ENCODE data around the gene ZNF827. TPM values are rescaled to one million over a fixed set of nuclear protein-coding genes. Genes with fewer than 3 reads are reported as not detected.

The ZNF827 gene
- total RNA-seq, 1 experiment from 2014 or later, result 10.8 TPM

GRCh38 chr4:145716200-145716599 is 222.4 kb downstream of the ZNF827 start:
- no peak for DNase-seq (ENCODE audit: low spot score)

DNA sequence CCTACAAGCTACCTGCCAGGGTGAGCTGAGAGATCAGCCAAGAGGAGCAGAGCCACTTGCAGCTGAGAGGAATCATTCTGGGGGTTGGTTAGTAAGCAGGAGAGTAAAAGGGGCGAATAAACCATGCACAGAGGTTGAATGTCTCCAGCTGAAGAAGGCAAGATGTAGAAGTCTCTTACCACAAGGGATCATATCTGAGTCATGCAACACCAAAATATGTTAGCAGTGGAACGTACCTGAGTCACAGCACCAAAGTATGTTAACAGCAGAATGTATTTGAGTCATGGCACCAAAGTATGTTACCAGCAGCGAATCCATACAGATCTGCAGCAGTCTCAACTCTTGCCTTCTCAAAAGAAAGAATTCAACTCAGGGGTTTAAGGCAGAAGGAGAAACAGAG is 228.8 kb downstream of the ZNF827 start:
- no peak for DNase-seq (ENCODE audit: low spot score)

- DNase-seq (ENCODE audit: low spot score), result no peak
Measured at GRCh38 chr4:145709336-145709735, 229.3 kb downstream of the ZNF827 start.

Other genes with a start within 250 kb of the ZNF827 start
- 77.5 and 99.4 TPM in 2 replicates for gene LSM6, start 236.9 kb upstream of the ZNF827 start, total RNA-seq (2014; rRNA removed; shearing (Covaris generic))